Astrocyte (in vitro differentiated cells and primary cell): Measurements from ENCODE around the gene XRCC5.

ENCODE experiments used
- EZH2 ChIP-seq: IDR thresholded peaks from 2 replicates; pipeline ENCODE4 v1.6.1; 2012; ENCODE audit warnings: mild to moderate bottlenecking, low read length, inconsistent platforms; ENCODE audit not compliant: insufficient read depth
- TF ChIP-seq, protein P1 (sequence below): IDR thresholded peaks from 2 replicates; pipeline ENCODE4 v1.5.1; 2011; ENCODE audit warnings: low read depth, mild to moderate bottlenecking, inconsistent platforms, low read length, moderate library complexity; ENCODE audit not compliant: insufficient read depth

DNA sequence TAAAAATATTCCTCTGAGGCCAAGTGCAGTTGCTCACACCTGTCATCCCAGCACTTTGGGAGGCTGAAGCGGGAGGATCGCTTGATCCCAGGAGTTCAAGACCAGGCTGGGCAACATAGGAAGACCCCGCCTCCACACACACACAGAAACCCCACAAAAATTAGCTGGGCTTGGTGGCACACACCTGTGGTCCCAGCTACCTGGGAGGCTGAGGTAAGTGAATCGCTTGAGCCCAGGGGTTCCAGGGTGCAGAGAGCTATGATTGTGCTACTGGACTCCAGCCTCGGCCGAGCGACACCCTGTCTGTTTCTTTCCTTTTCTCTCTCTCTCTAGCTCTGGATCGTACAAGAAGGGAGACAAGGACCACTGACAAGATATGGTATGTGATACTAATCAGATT, 1.8 kb upstream of the XRCC5 start:
- no peak for TF ChIP-seq EZH2
- TF ChIP-seq, protein P1, sequence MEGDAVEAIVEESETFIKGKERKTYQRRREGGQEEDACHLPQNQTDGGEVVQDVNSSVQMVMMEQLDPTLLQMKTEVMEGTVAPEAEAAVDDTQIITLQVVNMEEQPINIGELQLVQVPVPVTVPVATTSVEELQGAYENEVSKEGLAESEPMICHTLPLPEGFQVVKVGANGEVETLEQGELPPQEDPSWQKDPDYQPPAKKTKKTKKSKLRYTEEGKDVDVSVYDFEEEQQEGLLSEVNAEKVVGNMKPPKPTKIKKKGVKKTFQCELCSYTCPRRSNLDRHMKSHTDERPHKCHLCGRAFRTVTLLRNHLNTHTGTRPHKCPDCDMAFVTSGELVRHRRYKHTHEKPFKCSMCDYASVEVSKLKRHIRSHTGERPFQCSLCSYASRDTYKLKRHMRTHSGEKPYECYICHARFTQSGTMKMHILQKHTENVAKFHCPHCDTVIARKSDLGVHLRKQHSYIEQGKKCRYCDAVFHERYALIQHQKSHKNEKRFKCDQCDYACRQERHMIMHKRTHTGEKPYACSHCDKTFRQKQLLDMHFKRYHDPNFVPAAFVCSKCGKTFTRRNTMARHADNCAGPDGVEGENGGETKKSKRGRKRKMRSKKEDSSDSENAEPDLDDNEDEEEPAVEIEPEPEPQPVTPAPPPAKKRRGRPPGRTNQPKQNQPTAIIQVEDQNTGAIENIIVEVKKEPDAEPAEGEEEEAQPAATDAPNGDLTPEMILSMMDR, result no peak
